OCI-LY3 (cell line): Measurements from ENCODE around the gene CAMTA1.

Experiments
- H2AFZ ChIP-seq: fragments of 200-600, 300-600 bp; shearing (Covaris generic); 2 replicates; pipeline ENCODE4 v1.6.0; 2014; ENCODE audit warnings: antibody characterized with exemption, low read depth, low read length
- H3K27ac ChIP-seq: fragments of 200-600, 300-600 bp; sonication (generic); 2 replicates; pipeline ENCODE4 v1.5.1; 2014; ENCODE audit warnings: mild to moderate bottlenecking, low read length, moderate library complexity, mixed read lengths
- H3K27me3 ChIP-seq: fragments of 200-600, 300-600 bp; sonication (generic); 2 replicates; pipeline ENCODE4 v1.6.1; 2014; ENCODE audit warnings: low read depth, low read length, mixed read lengths
- H3K36me3 ChIP-seq: fragments of 200-600, 300-600 bp; sonication (generic); replicated peaks from 2 replicates; pipeline ENCODE3; 2014; ENCODE audit warnings: low read depth, low read length, mixed read lengths
- H3K4me1 ChIP-seq: fragments of 300-600, 200-600 bp; sonication (generic); 2 replicates; pipeline ENCODE4 v1.6.1; 2014; ENCODE audit warnings: low read length, mixed read lengths
- H3K4me2 ChIP-seq: fragments of 200-600, 300-600 bp; sonication (generic); 2 replicates; pipeline ENCODE4 v1.6.1; 2014; ENCODE audit warnings: low read length, mixed read lengths
- H3K4me3 ChIP-seq: fragments of 300-600, 200-600 bp; sonication (generic); 2 replicates; pipeline ENCODE4 v1.5.1; 2014; ENCODE audit warnings: antibody characterized with exemption, mild to moderate bottlenecking, low read length, moderate library complexity
- H3K79me2 ChIP-seq: fragments of 300-600, 200-600 bp; shearing (Covaris generic); 2 replicates; pipeline ENCODE4 v1.6.1; 2014; ENCODE audit warnings: mild to moderate bottlenecking, low read length, mixed read lengths
- H3K9ac ChIP-seq: fragments of 300-600, 200-600 bp; shearing (Covaris generic); 2 replicates; pipeline ENCODE4 v1.6.0; 2014; ENCODE audit warnings: mild to moderate bottlenecking, low read length, moderate library complexity
- H3K9me3 ChIP-seq: fragments of 200-600, 300-600 bp; shearing (Covaris generic); 2 replicates; pipeline ENCODE4 v1.6.1; 2014; ENCODE audit warnings: low read length, mixed read lengths; ENCODE audit not compliant: insufficient read depth
- H4K20me1 ChIP-seq: fragments of 200-600, 300-600 bp; sonication (generic); 2 replicates; pipeline ENCODE4 v1.6.1; 2016; ENCODE audit warnings: low read length, mixed read lengths; ENCODE audit not compliant: insufficient read depth
- CTCF ChIP-seq: fragments of 200-600, 300-600 bp; sonication (generic); IDR thresholded peaks from 2 replicates; pipeline ENCODE4 v1.5.1; 2014; ENCODE audit warnings: antibody characterized with exemption, low read length, low read depth
- EZH2phosphoT487 ChIP-seq: fragments of 200-600 bp; shearing (Covaris generic); IDR thresholded peaks from 2 replicates; pipeline ENCODE4 v1.6.1; 2018; ENCODE audit warnings: antibody characterized with exemption, mixed run types, low read depth

The CAMTA1 gene

GRCh38 chr1:7652061-7652460 is 866.8 kb downstream of the CAMTA1 start:
- TF ChIP-seq EZH2phosphoT487 (no peak), CTCF (no peak)
- Histone ChIP-seq H3K27me3 (no peaks in the 10 kb centered on the region), H3K36me3 (no peaks in the 10 kb centered on the region), H3K79me2 (no peaks in the 10 kb centered on the region), H2AFZ (no peak overlapping the region), H4K20me1 (no peaks in the 10 kb centered on the region), H3K4me2 (no peak overlapping the region), H3K4me1 (peaks cover 5% of the 10 kb centered on the region; the same call in 1 of the 2 replicates), H3K9ac (no peak overlapping the region), H3K27ac (no peak overlapping the region), H3K4me3 (no peak overlapping the region), H3K9me3 (no peaks in the 10 kb centered on the region)

DNA sequence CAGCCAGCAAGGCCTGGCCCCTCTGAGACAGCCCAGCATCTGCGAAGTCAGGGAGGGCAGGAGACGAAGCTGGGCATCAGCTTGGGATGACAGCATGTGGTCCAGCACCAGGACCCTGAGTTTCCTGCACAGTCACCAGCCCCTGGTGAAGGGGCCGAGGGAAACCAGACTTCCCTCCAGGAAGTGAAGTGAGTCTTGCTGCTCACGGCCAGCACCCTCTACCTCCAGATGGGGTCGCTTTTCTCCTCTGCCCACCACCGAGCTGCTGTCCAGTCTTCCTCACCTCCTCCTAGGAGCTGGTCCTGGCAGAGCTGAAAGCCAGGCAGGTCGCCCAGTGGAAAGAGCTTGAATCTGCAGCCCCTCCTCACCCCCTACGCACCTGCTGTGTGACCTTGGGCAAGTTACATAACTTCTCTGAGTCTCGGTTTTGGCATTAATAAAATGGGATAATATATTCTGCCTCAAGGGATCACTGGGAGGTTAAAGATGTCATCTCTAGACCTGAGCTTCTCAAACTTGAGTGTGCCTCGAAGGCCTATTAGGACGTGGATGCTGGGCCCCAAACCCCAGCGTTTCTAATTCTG is 867.4 kb downstream of the CAMTA1 start:
- H4K20me1 ChIP-seq: no peaks in the 10 kb centered on the region
- H3K9ac ChIP-seq: no peak overlapping the region
- TF ChIP-seq EZH2phosphoT487: no peak
- no peak for TF ChIP-seq CTCF
- no peaks in the 10 kb centered on the region for H3K36me3 ChIP-seq
- H3K4me3 ChIP-seq: no peak overlapping the region
- H3K27ac ChIP-seq: no peak overlapping the region
- no peaks in the 10 kb centered on the region for H3K27me3 ChIP-seq
- H3K9me3 ChIP-seq: no peaks in the 10 kb centered on the region
- peaks cover 5% of the 10 kb centered on the region; the same call in 1 of the 2 replicates for H3K4me1 ChIP-seq
- no peaks in the 10 kb centered on the region for H3K79me2 ChIP-seq
- no peak overlapping the region for H2AFZ ChIP-seq
- H3K4me2 ChIP-seq: no peak overlapping the region

- no peak overlapping the region for H3K4me2 ChIP-seq
- no peak overlapping the region for H3K4me3 ChIP-seq
- H3K36me3 ChIP-seq: no peaks in the 10 kb centered on the region
- H3K9me3 ChIP-seq: no peaks in the 10 kb centered on the region
- no peaks in the 10 kb centered on the region for H4K20me1 ChIP-seq
- H2AFZ ChIP-seq: no peak overlapping the region
- H3K27ac ChIP-seq: no peak overlapping the region
- H3K79me2 ChIP-seq: no peaks in the 10 kb centered on the region
- no peak overlapping the region for H3K9ac ChIP-seq
- TF ChIP-seq EZH2phosphoT487: no peak
- no peak for TF ChIP-seq CTCF
- H3K27me3 ChIP-seq: no peaks in the 10 kb centered on the region
- peaks cover 5% of the 10 kb centered on the region; the same call in 1 of the 2 replicates for H3K4me1 ChIP-seq
These were observed 869.5 kb downstream of the CAMTA1 start for GRCh38 chr1:7654725-7655124.

DNA sequence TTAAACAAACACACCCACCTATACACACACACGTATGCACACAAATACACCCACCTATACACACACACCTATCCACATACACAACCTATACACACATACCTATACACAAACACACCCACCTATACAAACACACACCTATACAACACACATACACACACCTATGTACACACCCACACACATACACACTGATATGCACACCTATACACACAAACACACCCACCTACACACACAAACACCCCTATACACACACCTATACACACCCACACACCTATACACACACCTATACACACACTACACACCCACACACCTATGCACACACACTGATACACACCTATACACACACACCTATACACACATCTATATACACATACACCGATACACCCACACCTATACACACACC is 870.1 kb downstream of the CAMTA1 start:
- Histone ChIP-seq H4K20me1 (no peaks in the 10 kb centered on the region), H3K9me3 (no peaks in the 10 kb centered on the region), H3K9ac (no peak overlapping the region), H3K4me2 (no peak overlapping the region), H3K4me3 (no peak overlapping the region), H2AFZ (no peak overlapping the region), H3K79me2 (no peaks in the 10 kb centered on the region), H3K36me3 (no peaks in the 10 kb centered on the region), H3K27me3 (no peaks in the 10 kb centered on the region), H3K27ac (no peak overlapping the region), H3K4me1 (peaks cover 5% of the 10 kb centered on the region; the same call in 1 of the 2 replicates)
- no peak for TF ChIP-seq CTCF
- no peak for TF ChIP-seq EZH2phosphoT487
